ENCODE data around the gene EIF4B.
"Not testable (repeated sequence)": the region's sequence is repeated elsewhere in the genome, so short reads cannot be mapped to it uniquely, and the experiment has no call there.

The EIF4B gene

DNA sequence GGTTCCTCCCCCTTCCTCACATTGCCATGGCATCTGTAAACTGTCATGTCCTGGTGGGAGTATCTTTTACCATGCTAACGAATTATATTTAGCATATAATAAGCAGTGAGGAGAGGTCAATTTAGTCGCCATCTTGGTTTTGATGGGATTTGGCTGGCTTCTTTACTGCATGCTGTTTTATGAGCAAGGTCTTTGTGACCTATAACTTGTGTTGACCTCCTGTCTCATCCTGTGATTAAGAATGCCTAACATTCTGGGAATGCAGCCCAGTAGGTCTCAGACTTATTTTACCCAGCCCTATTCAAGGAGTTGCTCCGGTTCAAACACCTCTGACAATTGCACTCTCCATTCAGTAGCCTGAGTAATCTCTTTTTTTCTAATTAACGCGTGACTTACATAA lies 2.1 kb upstream of the EIF4B start:
- Histone ChIP-seq H3K4me1 (ENCODE audit: control insufficient read depth, insufficient read depth, low read length) (peaks cover 31% of the 10 kb centered on the region), H3K27ac (ENCODE audit: low read length) (no peak overlapping the region), H3K9me3 (ENCODE audit: control insufficient read depth in 2 of 2, low read length in 2 of 2) (no peaks in the 10 kb centered on the region), H3K9ac (ENCODE audit: low read length in 2 of 2) (no peak overlapping the region), H3K4me3 (ENCODE audit: low read length in 2 of 2) (no peak overlapping the region), H3K27me3 (ENCODE audit: control insufficient read depth in 1 of 2, insufficient read depth in 2 of 2, low read length in 2 of 2) (no peaks in the 10 kb centered on the region), H3K36me3 (ENCODE audit: control insufficient read depth in 2 of 2, insufficient read depth in 2 of 2, low read length in 2 of 2) (no peaks in the 10 kb centered on the region)

DNA sequence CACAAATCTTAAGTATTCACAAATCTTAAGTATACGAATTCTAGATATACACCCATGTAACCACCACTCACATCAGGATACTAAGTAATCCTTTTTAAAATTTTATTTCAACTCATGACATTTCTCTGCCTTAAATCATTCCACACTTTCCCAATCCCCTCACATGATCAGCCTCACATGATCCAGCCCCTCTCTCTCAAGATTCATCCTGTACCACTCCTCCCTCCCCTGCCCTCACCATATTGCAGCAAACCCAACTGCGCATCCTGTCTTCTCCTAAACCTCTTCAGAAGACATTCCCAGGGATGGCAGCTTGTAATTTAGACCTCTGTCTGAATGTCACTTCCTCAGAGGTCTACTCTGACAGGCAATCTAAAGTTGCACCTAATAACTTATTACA lies 1.7 kb upstream of the EIF4B start:
- H3K4me3 ChIP-seq (ENCODE audit: low read length in 2 of 2) = no peak overlapping the region
- H3K9ac ChIP-seq (ENCODE audit: low read length in 2 of 2) = no peak overlapping the region
- H3K27ac ChIP-seq (ENCODE audit: low read length) = no peak overlapping the region
- H3K27me3 ChIP-seq (ENCODE audit: control insufficient read depth in 1 of 2, insufficient read depth in 2 of 2, low read length in 2 of 2) = no peaks in the 10 kb centered on the region
- peaks cover 32% of the 10 kb centered on the region for H3K4me1 ChIP-seq (ENCODE audit: control insufficient read depth, insufficient read depth, low read length)
- H3K36me3 ChIP-seq (ENCODE audit: control insufficient read depth in 2 of 2, insufficient read depth in 2 of 2, low read length in 2 of 2) = no peaks in the 10 kb centered on the region
- H3K9me3 ChIP-seq (ENCODE audit: control insufficient read depth in 2 of 2, low read length in 2 of 2) = no peaks in the 10 kb centered on the region

DNA sequence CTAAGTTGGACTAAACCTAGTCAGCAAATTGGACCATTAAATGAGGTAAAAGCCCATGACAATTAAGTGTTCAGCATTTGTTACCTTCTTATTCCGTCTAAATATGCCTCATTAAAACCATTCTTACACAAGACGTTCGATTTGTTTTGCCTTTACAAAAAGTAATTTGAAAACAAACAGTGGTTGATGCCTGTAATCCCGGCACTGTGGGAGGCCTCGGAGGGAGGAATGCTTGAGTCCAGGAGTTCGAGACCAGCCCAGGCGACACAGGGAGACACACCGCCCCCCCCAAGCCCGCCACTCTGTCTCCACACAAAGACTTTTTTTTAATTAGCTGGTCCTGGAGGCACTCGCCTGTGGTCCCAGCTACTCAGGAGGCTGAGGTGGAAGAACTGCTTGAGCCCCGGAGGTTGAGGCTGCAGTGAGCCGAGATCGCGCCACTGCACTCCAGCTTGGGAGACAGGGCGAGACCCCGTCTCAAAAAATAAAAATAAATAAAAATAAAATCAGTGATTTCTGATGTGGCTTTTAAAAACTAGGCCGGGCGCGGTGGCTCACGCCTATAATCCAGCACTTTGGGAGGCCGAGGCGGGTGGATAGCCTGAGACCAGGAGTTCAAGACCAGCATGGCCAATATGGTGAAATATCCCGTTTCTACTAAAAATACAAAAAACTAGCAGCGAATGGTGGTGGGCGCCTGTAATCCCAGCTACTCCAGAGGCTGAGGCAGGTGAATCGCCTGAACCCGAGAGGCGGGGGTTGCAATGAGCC lies 856 bp upstream of the EIF4B start:
- peaks cover 32% of the 10 kb centered on the region for H3K4me1 ChIP-seq (ENCODE audit: control insufficient read depth, insufficient read depth, low read length)
- H3K9ac ChIP-seq (ENCODE audit: low read length in 2 of 2) = peak overlapping the region; percentile 71 to 77
- H3K27ac ChIP-seq (ENCODE audit: low read length) = peak overlapping the region; percentile 88

DNA sequence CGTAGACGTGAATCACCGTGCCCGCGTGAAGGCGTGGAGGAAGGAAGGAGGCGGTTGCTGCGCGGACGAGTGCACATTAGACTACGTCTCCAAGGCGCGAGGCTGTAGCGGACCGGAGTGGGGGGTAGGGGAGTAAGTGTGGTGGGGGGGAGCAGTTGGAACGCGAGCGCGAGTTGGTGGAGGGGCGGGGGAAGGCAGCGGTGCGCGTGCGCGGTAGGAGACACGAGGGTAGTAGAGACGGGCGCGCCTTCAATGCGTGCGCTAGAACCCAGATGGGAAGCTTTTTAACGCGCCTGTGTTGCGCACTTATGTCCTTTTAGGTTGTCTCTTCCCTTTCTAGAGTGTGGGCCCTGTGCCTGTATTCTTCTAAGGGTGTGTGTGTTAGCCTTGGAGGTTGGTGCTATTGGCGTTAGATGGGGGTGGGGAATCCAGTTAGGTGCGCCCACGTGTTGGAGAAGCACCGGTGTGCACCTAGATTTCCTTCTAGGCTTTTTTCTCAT lies 604 bp downstream of the EIF4B start:
- Histone ChIP-seq H3K27me3 (ENCODE audit: control insufficient read depth in 1 of 2, insufficient read depth in 2 of 2, low read length in 2 of 2) (no peaks in the 10 kb centered on the region), H3K4me1 (ENCODE audit: control insufficient read depth, insufficient read depth, low read length) (peaks cover 38% of the 10 kb centered on the region), H3K4me3 (ENCODE audit: low read length in 2 of 2) (peak overlapping the region; percentile 96 to 98), H3K9ac (ENCODE audit: low read length in 2 of 2) (peak overlapping the region; percentile 90 to 96), H3K9me3 (ENCODE audit: control insufficient read depth in 2 of 2, low read length in 2 of 2) (no peaks in the 10 kb centered on the region), H3K27ac (ENCODE audit: low read length) (peak overlapping the region; percentile 88), H3K36me3 (ENCODE audit: control insufficient read depth in 2 of 2, insufficient read depth in 2 of 2, low read length in 2 of 2) (no peaks in the 10 kb centered on the region)

More for the DNA sequence above, 856 bp upstream of the EIF4B start:
- Histone ChIP-seq H3K9me3 (ENCODE audit: control insufficient read depth in 2 of 2, low read length in 2 of 2) (no peaks in the 10 kb centered on the region), H3K4me3 (ENCODE audit: low read length in 2 of 2) (peak overlapping the region; percentile 79 to 98), H3K36me3 (ENCODE audit: control insufficient read depth in 2 of 2, insufficient read depth in 2 of 2, low read length in 2 of 2) (no peaks in the 10 kb centered on the region), H3K27me3 (ENCODE audit: control insufficient read depth in 1 of 2, insufficient read depth in 2 of 2, low read length in 2 of 2) (no peaks in the 10 kb centered on the region)

DNA sequence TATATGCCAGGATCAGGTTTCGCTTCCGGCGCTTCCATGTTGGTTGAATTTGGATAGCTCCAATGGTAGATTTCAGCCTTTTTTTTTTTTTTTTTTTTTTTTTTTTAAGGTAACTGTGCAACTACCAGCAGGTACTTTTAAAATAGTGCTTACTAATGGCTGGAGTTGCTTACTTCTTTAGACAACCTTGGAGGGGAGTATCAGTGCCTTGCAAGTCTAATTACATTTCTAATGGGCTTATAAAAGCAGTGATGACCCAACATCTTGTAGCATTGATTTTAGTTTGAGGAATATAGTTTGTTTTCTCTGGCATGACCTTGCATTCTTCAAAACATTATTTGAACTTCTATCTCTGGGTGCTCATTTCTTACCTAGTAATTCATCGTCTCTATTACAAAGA lies 1.1 kb downstream of the EIF4B start:
- H3K4me3 ChIP-seq (ENCODE audit: low read length in 2 of 2) = peak overlapping the region; percentile 96 to 98
- H3K27me3 ChIP-seq (ENCODE audit: control insufficient read depth in 1 of 2, insufficient read depth in 2 of 2, low read length in 2 of 2) = no peaks in the 10 kb centered on the region
- H3K9me3 ChIP-seq (ENCODE audit: control insufficient read depth in 2 of 2, low read length in 2 of 2) = no peaks in the 10 kb centered on the region
- H3K4me1 ChIP-seq (ENCODE audit: control insufficient read depth, insufficient read depth, low read length) = peaks cover 38% of the 10 kb centered on the region
- peak overlapping the region; percentile 29 to 96 for H3K9ac ChIP-seq (ENCODE audit: low read length in 2 of 2)
- no peak overlapping the region for H3K27ac ChIP-seq (ENCODE audit: low read length)
- no peaks in the 10 kb centered on the region for H3K36me3 ChIP-seq (ENCODE audit: control insufficient read depth in 2 of 2, insufficient read depth in 2 of 2, low read length in 2 of 2)

DNA sequence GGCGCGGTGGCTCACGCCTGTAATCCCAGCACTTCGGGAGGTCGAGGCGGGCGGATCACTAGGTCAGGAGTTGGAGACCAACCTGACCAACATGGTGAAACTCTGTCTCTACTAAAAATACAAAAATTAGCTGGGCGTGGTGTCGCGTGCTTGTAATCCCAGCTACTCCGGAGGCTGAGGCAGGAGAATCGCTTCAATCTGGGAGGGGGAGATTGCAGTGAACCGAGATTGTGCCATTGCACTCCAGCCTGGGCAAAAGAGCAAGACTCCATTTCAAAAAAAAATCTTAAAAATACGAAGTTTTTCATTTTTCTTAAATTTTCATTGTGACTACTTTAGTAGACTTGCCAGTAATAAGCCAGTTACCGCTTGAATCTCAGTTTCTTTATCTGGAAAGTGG lies 2.5 kb downstream of the EIF4B start:
- H3K9ac ChIP-seq (ENCODE audit: low read length in 2 of 2); H3K27ac ChIP-seq (ENCODE audit: low read length); H3K36me3 ChIP-seq (ENCODE audit: control insufficient read depth in 2 of 2, insufficient read depth in 2 of 2, low read length in 2 of 2); H3K4me3 ChIP-seq (ENCODE audit: low read length in 2 of 2); H3K9me3 ChIP-seq (ENCODE audit: control insufficient read depth in 2 of 2, low read length in 2 of 2); H3K27me3 ChIP-seq (ENCODE audit: control insufficient read depth in 1 of 2, insufficient read depth in 2 of 2, low read length in 2 of 2): not testable (repeated sequence)
- peaks cover 38% of the 10 kb centered on the region for H3K4me1 ChIP-seq (ENCODE audit: control insufficient read depth, insufficient read depth, low read length)

DNA sequence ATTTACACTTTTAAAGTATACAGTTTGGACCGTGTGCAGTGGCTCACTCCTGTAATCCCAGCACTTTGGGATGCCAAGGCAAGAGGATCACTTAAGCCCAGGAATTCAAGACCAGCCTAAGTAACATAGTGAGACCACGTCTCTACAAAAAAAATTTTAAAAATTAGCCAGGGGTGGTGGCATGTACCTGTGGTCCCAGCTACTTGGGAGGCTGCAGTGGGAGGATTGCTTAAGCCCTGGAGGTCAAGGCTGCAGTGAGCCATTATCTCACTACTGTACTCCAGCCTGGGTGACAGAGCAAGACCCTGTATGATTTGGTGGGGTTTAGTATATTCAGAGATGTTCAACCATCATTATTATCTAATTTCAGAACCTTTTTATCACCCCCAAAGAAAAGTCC lies 4.7 kb downstream of the EIF4B start:
- H3K36me3 ChIP-seq (ENCODE audit: control insufficient read depth in 2 of 2, insufficient read depth in 2 of 2, low read length in 2 of 2) = no peaks in the 10 kb centered on the region
- no peaks in the 10 kb centered on the region for H3K9me3 ChIP-seq (ENCODE audit: control insufficient read depth in 2 of 2, low read length in 2 of 2)
- H3K27me3 ChIP-seq (ENCODE audit: control insufficient read depth in 1 of 2, insufficient read depth in 2 of 2, low read length in 2 of 2) = no peaks in the 10 kb centered on the region
- no peak overlapping the region for H3K27ac ChIP-seq (ENCODE audit: low read length)
- H3K9ac ChIP-seq (ENCODE audit: low read length in 2 of 2) = no peak overlapping the region
- H3K4me1 ChIP-seq (ENCODE audit: control insufficient read depth, insufficient read depth, low read length) = peaks cover 29% of the 10 kb centered on the region
- no peak overlapping the region for H3K4me3 ChIP-seq (ENCODE audit: low read length in 2 of 2)

DNA sequence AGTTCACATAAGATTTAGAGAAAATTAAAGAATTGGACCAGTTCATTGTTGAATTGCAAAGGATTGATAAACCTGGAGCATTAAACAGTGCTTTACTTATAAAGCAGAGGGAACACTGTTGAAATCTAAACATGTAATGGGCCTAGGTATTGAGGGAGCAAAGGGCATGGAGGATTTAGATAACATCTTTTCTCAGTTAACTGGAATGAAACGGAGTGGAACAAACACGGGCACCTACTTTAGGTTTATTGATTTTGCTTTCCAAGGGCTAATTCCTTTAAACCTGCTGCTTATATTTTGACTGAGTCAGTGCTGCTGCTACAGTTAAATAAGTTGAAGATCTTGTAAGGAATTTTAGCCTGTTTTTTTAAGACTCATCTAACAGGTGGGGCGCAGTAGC lies 5.6 kb downstream of the EIF4B start:
- no peak overlapping the region for H3K27ac ChIP-seq (ENCODE audit: low read length)
- no peak overlapping the region for H3K4me3 ChIP-seq (ENCODE audit: low read length in 2 of 2)
- no peaks in the 10 kb centered on the region for H3K9me3 ChIP-seq (ENCODE audit: control insufficient read depth in 2 of 2, low read length in 2 of 2)
- peaks cover 26% of the 10 kb centered on the region for H3K4me1 ChIP-seq (ENCODE audit: control insufficient read depth, insufficient read depth, low read length)
- H3K9ac ChIP-seq (ENCODE audit: low read length in 2 of 2) = no peak overlapping the region
- H3K27me3 ChIP-seq (ENCODE audit: control insufficient read depth in 1 of 2, insufficient read depth in 2 of 2, low read length in 2 of 2) = no peaks in the 10 kb centered on the region
- peaks cover 0 to 3% of the 10 kb centered on the region in 2 donors for H3K36me3 ChIP-seq (ENCODE audit: control insufficient read depth in 2 of 2, insufficient read depth in 2 of 2, low read length in 2 of 2)

DNA sequence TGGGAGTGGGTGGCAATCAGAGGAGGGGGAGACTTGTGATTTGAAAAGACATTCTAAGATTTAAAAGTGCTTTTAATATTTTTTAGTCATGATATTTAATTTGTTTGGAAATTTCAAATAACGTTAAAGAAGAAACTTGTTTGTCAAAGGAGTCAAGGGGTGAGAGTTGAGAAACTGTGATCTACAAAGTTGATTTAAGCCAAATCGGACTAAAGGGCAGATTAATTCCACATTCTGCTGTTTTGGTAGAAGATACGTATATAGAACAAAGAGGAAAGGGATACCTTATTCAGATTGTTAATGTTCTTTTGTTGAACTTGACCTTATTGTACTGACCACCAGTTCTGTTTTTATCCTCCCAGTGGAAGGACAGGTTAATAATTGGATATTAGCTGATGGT lies 6.7 kb downstream of the EIF4B start:
- Histone ChIP-seq H3K36me3 (ENCODE audit: control insufficient read depth in 2 of 2, insufficient read depth in 2 of 2, low read length in 2 of 2) (peaks cover 4 to 9% of the 10 kb centered on the region in 2 donors), H3K27me3 (ENCODE audit: control insufficient read depth in 1 of 2, insufficient read depth in 2 of 2, low read length in 2 of 2) (no peaks in the 10 kb centered on the region), H3K4me3 (ENCODE audit: low read length in 2 of 2) (no peak overlapping the region), H3K27ac (ENCODE audit: low read length) (no peak overlapping the region), H3K4me1 (ENCODE audit: control insufficient read depth, insufficient read depth, low read length) (peaks cover 18% of the 10 kb centered on the region), H3K9ac (ENCODE audit: low read length in 2 of 2) (no peak overlapping the region), H3K9me3 (ENCODE audit: control insufficient read depth in 2 of 2, low read length in 2 of 2) (no peaks in the 10 kb centered on the region)

DNA sequence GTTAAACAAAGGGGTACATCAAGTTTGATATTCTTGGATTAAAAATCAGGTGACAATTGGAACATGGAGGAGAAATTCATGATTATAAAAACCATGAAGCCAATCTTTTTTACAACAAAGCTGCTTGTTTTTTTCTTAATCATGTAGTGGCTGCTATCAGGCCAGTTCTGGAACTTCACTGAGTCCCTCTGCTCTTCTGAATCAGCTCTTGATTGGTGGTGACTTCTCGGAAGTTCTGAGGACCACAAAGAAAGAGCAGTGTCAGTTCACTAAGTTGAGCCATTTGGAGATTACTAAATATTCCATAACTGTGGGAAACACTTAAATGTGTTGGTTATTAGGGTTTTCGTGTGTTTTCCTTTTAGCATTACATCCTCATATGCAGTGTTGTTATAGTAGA lies 8.5 kb downstream of the EIF4B start:
- Histone ChIP-seq H3K36me3 (ENCODE audit: control insufficient read depth in 2 of 2, insufficient read depth in 2 of 2, low read length in 2 of 2) (peaks cover 16 to 21% of the 10 kb centered on the region in 2 donors), H3K9me3 (ENCODE audit: control insufficient read depth in 2 of 2, low read length in 2 of 2) (no peaks in the 10 kb centered on the region), H3K9ac (ENCODE audit: low read length in 2 of 2) (no peak overlapping the region), H3K27ac (ENCODE audit: low read length) (no peak overlapping the region), H3K4me1 (ENCODE audit: control insufficient read depth, insufficient read depth, low read length) (peaks cover 6% of the 10 kb centered on the region), H3K27me3 (ENCODE audit: control insufficient read depth in 1 of 2, insufficient read depth in 2 of 2, low read length in 2 of 2) (no peaks in the 10 kb centered on the region), H3K4me3 (ENCODE audit: low read length in 2 of 2) (no peak overlapping the region)

DNA sequence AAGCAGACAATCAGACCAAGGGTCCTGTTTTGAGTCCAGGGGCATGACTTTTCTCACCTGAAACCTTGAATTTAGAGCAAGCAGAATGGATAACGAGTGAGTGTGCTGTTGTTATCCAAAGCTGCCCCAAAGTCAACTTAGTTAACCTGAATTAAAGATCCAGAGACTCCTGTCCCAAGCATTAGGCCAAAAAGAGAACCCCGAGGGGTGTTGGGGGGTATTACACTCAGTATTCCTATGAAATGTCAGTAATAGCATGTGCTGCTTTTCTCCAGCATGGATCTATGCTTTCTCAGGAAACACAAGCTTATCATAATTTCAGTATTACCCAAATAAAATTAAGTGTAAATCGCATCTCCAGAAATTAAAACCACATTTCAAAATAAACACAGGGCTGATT lies 19.0 kb downstream of the EIF4B start:
- Histone ChIP-seq H3K4me3 (ENCODE audit: low read length in 2 of 2) (no peak overlapping the region), H3K36me3 (ENCODE audit: control insufficient read depth in 2 of 2, insufficient read depth in 2 of 2, low read length in 2 of 2) (peaks cover 53 to 54% of the 10 kb centered on the region in 2 donors), H3K27me3 (ENCODE audit: control insufficient read depth in 1 of 2, insufficient read depth in 2 of 2, low read length in 2 of 2) (no peaks in the 10 kb centered on the region), H3K27ac (ENCODE audit: low read length) (no peak overlapping the region), H3K9ac (ENCODE audit: low read length in 2 of 2) (no peak overlapping the region), H3K9me3 (ENCODE audit: control insufficient read depth in 2 of 2, low read length in 2 of 2) (no peaks in the 10 kb centered on the region), H3K4me1 (ENCODE audit: control insufficient read depth, insufficient read depth, low read length) (no peaks in the 10 kb centered on the region)
